Neural cell (in vitro differentiated cells): ENCODE measurements around the gene DAW1.

Experiments
- CTCF ChIP-seq: fragments of 450-650 bp; IDR thresholded peaks from 2 replicates; pipeline ENCODE4 v1.5.1; 2014; ENCODE audit warnings: antibody characterized with exemption, mild to moderate bottlenecking, moderate library complexity; ENCODE audit not compliant: poor library complexity, severe bottlenecking
- EP300 ChIP-seq: fragments of 450-650 bp; conservative IDR thresholded peaks from 2 replicates; pipeline ENCODE4 v1.6.1; 2014; ENCODE audit warnings: antibody characterized with exemption, mild to moderate bottlenecking, moderate library complexity; ENCODE audit not compliant: poor library complexity, severe bottlenecking
- EZH2 ChIP-seq: fragments of 200-600, 300-800 bp; shearing (Covaris generic), sonication (generic); IDR thresholded peaks from 2 replicates; pipeline ENCODE4 v1.6.1; 2014; ENCODE audit warnings: antibody characterized with exemption, low read length, borderline replicate concordance, mild to moderate bottlenecking; ENCODE audit not compliant: insufficient read depth, poor library complexity, severe bottlenecking
- MXI1 ChIP-seq: fragments of 450-650 bp; conservative IDR thresholded peaks from 2 replicates; pipeline ENCODE4 v1.6.1; 2014; ENCODE audit warnings: antibody characterized with exemption, mild to moderate bottlenecking; ENCODE audit not compliant: poor library complexity, severe bottlenecking
- POLR2AphosphoS5 ChIP-seq: IDR thresholded peaks from 2 replicates; pipeline ENCODE4 v1.6.1; 2012
- RAD21 ChIP-seq: fragments of 450-650 bp; conservative IDR thresholded peaks from 2 replicates; pipeline ENCODE4 v1.6.1; 2014; ENCODE audit warnings: antibody characterized with exemption, mild to moderate bottlenecking, moderate library complexity
- REST ChIP-seq: IDR thresholded peaks from 2 replicates; pipeline ENCODE4 v1.6.1; 2012; ENCODE audit warnings: borderline replicate concordance
- SMC3 ChIP-seq: fragments of 450-650 bp; conservative IDR thresholded peaks from 2 replicates; pipeline ENCODE4 v1.6.1; 2014; ENCODE audit warnings: antibody characterized with exemption, mild to moderate bottlenecking, moderate library complexity; ENCODE audit not compliant: poor library complexity

GRCh38 chr2:227880460-227880859 lies 9.0 kb downstream of the DAW1 start:
- TF ChIP-seq CTCF (no peak), EP300 (no peak), EZH2 (no peak), MXI1 (no peak), RAD21 (no peak), POLR2AphosphoS5 (no peak), REST (no peak), SMC3 (no peak)
